ENCODE measurements around the gene MMP17.
A peak's percentile ranks its signal among the peaks of the same experiment; 100 is the strongest.

The MMP17 gene

DNA sequence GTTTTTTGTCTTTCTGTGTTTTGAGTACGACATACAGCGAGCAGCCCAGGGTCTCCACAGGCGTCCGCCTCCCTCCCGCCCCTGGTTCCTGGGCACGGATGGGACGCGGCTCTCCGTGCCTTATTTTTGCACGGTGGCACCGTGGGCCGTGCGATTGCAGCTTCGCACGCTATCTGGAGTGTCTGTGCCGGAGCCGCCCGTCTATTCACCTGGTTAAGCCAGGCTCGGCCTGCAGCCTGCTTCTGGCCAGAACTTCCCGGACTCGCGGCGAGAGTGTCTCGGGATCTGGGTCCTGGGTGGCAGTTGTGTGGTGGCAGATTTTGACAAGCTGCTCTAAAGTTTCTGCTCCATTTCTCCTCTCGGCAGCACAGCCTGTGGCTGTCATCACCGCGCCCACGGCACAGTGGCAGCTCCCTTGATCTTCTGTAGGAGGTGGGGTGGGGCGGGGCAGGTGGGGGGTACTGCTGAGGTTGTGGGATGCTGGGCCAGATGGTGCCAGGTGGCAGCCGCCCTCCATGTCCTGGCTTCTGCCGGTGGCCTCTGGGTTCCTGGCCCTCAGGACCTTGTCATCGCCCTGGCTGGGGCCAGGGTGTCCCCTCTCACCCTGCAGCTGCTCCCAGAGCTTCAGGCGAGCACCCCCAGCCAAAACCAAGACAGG lies 2.9 kb downstream of the MMP17 start:
- WGBS, 2 experiments (ENCODE audit: insufficient coverage in 2 of 2): 16 to 17% methylated on average over 26 to 28 of the region's 33 CpGs
- peak overlapping the region; percentile 5 for H3K27ac ChIP-seq (ENCODE audit: low read depth, low read length, severe bottlenecking)

DNA sequence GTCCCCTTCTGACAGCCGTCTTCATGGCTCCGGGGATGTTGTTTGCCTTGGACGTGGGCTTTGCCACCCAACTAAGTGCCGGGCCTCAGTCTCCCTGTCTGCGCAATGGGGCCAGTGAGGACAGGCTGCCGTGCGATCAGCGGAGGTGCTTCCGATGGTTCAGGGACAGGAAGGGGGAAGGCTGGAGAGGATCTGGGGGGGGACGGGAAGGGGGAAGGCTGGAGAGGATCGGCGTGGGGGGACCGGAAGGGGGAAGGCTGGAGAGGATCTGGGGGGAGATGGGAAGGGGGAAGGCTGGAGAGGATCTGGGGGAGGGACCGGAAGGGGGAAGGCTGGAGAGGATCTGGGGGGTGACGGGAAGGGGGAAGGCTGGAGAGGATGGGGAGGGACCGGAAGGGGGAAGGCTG lies 3.4 kb downstream of the MMP17 start:
- Histone ChIP-seq H3K9me3 (ENCODE audit: control insufficient read depth, low read length) (no peaks in the 10 kb centered on the region), H3K4me1 (ENCODE audit: control insufficient read depth, insufficient read depth, low read length, poor library complexity, severe bottlenecking) (peaks cover 5% of the 10 kb centered on the region), H3K4me3 (ENCODE audit: extremely low read depth, insufficient read depth, low read length, poor library complexity, severe bottlenecking) (no peak overlapping the region), H3K27ac (ENCODE audit: low read depth, low read length, severe bottlenecking) (no peak overlapping the region), H3K36me3 (ENCODE audit: control insufficient read depth, insufficient read depth, low read length) (no peaks in the 10 kb centered on the region)
- 61 to 86% methylated on average over 4 to 5 of the region's 16 CpGs for WGBS, 2 experiments (ENCODE audit: insufficient coverage in 2 of 2)

More for the DNA sequence above, 2.9 kb downstream of the MMP17 start:
- Histone ChIP-seq H3K36me3 (ENCODE audit: control insufficient read depth, insufficient read depth, low read length) (no peaks in the 10 kb centered on the region), H3K4me1 (ENCODE audit: control insufficient read depth, insufficient read depth, low read length, poor library complexity, severe bottlenecking) (peaks cover 5% of the 10 kb centered on the region), H3K9me3 (ENCODE audit: control insufficient read depth, low read length) (no peaks in the 10 kb centered on the region), H3K4me3 (ENCODE audit: extremely low read depth, insufficient read depth, low read length, poor library complexity, severe bottlenecking) (peak overlapping the region; percentile 39)

DNA sequence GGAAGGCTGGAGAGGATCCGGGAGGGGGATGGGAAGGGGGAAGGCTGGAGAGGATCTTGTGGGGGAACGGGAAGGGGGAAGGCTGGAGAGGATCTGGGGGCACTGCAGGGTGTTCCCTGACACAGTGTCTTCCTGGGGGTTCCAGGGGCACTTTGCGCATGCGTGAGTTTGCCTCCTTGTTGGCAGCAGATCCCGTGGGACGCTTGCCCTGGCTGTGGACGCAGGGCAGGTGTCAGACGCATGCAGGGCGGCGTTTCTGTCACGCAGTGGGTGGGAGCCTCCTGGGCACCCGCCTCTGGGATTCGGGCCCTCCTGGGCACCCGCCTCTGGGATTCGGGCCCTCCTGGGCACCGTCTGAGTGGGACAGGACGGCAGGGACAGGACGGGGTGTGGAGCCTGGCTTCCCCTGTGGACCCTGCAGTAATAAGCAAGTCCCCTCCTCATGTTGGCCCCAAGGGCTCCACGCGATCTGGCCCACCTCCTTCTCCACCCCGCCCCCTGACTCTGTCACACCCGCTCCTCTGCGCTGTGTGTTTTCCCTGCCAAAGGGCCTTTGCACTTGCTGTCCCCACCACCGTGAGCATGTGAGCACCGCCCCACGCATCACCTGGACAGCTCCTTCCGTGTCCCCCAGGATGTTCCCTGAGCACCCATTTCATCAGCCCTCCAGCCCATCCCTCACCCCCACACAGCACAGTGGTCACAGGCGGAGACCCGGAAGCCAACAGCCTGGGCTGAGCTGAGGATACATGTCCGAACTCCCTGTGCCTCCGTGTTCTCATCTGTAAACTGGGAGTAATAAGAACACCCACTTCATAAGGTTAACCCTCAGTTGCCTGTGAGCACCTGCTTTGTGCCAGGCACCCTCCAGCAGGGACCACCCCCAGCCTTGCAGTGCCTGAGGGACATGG lies 4.4 kb downstream of the MMP17 start:
- Histone ChIP-seq H3K4me3 (ENCODE audit: extremely low read depth, insufficient read depth, low read length, poor library complexity, severe bottlenecking) (no peak overlapping the region), H3K4me1 (ENCODE audit: control insufficient read depth, insufficient read depth, low read length, poor library complexity, severe bottlenecking) (peaks cover 5% of the 10 kb centered on the region), H3K9me3 (ENCODE audit: control insufficient read depth, low read length) (no peaks in the 10 kb centered on the region), H3K27ac (ENCODE audit: low read depth, low read length, severe bottlenecking) (no peak overlapping the region), H3K36me3 (ENCODE audit: control insufficient read depth, insufficient read depth, low read length) (no peaks in the 10 kb centered on the region)
- WGBS, 2 experiments (ENCODE audit: insufficient coverage in 2 of 2): 87 to 88% methylated on average over 24 to 28 of the region's 31 CpGs

DNA sequence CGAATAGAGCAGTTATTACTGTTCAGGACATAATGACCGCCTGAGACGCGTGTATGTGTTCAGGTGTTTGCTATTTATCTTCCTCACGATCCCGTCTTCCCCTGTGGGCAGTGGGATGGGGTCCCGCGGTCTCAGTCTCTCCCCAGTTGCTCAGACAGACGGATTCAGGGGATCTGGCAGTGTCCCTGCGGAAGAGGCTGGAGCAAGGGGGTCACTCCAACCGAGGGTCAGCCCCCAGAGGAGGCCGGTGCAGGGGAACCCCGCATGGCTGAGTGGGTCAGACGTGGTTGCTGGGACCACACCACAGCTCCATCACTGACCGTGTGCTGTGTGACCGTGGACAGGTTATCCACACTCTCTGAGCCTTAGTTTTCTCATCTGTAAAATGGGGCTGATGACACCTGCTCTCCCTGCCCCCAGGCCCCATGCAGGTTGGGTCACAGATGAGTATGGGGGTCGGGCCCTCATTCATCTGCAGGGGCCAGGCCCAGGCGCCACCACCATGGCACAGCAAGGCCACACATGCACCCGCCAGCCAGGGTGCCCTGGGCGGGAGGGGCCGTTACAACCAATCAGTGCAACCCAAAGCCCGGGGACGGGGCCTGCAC lies 5.2 kb downstream of the MMP17 start:
- Histone ChIP-seq H3K4me3 (ENCODE audit: extremely low read depth, insufficient read depth, low read length, poor library complexity, severe bottlenecking) (no peak overlapping the region), H3K4me1 (ENCODE audit: control insufficient read depth, insufficient read depth, low read length, poor library complexity, severe bottlenecking) (peaks cover 5% of the 10 kb centered on the region), H3K36me3 (ENCODE audit: control insufficient read depth, insufficient read depth, low read length) (no peaks in the 10 kb centered on the region), H3K27ac (ENCODE audit: low read depth, low read length, severe bottlenecking) (no peak overlapping the region), H3K9me3 (ENCODE audit: control insufficient read depth, low read length) (no peaks in the 10 kb centered on the region)
- WGBS, 2 experiments (ENCODE audit: insufficient coverage in 2 of 2): 94 to 95% methylated on average over 17 to 23 of the region's 23 CpGs

DNA sequence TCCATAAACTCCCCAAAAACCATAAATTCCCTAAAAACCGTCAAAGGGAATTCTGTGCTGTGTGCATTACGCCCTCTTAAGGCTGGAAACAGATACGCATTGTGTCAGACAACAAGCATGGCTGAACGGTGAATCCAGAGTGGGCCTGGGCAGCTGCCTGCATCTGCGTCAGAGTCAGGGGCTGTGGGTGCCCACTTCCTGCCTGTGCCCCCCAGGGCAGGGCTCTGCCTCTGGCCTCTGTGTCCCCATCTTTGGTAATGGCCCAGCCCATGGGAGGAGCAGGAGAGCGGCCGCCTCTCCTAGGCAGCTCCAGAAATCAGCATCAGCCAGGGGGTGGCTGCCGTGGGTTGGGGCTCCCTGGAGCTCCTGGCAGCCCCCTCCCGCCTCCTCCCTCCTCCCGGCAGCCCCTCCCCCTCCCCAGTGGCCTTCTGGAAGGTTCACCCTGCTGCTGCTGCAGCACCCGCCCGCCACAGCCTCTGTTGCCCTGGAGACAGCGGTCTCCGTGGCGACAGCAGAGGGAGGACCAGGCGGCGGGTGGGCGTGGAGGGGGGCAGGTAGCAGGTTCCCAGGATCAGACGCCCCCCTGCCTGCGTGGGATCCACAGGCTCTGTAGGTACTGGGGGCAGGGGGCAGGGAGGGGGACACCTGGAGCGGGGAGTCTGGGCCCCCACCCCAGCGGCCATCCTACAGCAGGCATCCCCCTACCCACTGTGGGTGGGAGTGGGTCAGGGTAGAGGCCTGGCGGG lies 5.9 kb downstream of the MMP17 start:
- H3K36me3 ChIP-seq (ENCODE audit: control insufficient read depth, insufficient read depth, low read length): no peaks in the 10 kb centered on the region
- WGBS, 2 experiments (ENCODE audit: insufficient coverage in 2 of 2): 76 to 86% methylated on average over 13 to 15 of the region's 23 CpGs
- no peak overlapping the region for H3K27ac ChIP-seq (ENCODE audit: low read depth, low read length, severe bottlenecking)
- no peaks in the 10 kb centered on the region for H3K9me3 ChIP-seq (ENCODE audit: control insufficient read depth, low read length)
- H3K4me1 ChIP-seq (ENCODE audit: control insufficient read depth, insufficient read depth, low read length, poor library complexity, severe bottlenecking): peaks cover 2% of the 10 kb centered on the region
- H3K4me3 ChIP-seq (ENCODE audit: extremely low read depth, insufficient read depth, low read length, poor library complexity, severe bottlenecking): no peak overlapping the region

DNA sequence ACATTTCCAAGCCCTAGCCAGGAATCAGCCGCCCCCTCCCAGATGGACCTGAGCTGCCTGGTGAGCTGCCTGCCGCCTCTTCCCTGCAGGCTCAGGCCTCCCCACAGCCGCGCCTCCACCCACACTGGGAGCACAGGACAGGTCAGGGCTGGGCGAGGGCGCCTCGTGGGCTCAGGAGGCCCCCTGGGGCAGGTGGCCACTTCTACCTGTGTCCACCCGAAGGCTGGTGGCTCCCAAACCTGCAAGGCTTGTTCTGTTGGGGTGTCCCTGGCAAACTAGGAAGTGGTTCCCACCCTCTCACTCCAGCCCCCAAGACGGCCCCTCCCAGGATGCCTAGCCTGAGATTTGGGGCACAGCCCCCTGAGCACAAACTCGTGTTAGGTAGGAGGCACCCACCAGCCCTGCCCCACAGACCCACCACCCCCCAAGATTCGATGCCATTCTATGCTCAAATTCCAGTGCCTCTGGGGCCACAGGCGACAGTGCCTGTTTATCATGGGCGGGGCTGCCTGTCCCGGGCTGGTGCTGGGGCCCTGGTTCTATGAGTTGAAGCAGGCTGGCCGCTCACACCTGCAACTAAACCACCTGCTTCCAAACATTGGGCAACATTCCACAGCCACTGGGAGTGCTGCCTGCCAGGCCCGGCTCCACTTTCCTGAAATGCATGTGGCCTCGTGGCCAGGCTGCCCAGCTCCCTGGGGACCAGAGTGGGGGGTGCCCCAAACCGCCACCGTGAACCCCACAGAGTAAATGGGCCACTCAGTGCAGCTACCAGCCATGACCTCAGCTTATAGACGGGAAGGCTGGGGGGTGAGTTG lies 6.8 kb downstream of the MMP17 start:
- Histone ChIP-seq H3K4me1 (ENCODE audit: control insufficient read depth, insufficient read depth, low read length, poor library complexity, severe bottlenecking) (no peaks in the 10 kb centered on the region), H3K4me3 (ENCODE audit: extremely low read depth, insufficient read depth, low read length, poor library complexity, severe bottlenecking) (no peak overlapping the region), H3K36me3 (ENCODE audit: control insufficient read depth, insufficient read depth, low read length) (no peaks in the 10 kb centered on the region), H3K9me3 (ENCODE audit: control insufficient read depth, low read length) (no peaks in the 10 kb centered on the region), H3K27ac (ENCODE audit: low read depth, low read length, severe bottlenecking) (no peak overlapping the region)
- 90 to 91% methylated on average over 18 to 19 of the region's 20 CpGs for WGBS, 2 experiments (ENCODE audit: insufficient coverage in 2 of 2)

DNA sequence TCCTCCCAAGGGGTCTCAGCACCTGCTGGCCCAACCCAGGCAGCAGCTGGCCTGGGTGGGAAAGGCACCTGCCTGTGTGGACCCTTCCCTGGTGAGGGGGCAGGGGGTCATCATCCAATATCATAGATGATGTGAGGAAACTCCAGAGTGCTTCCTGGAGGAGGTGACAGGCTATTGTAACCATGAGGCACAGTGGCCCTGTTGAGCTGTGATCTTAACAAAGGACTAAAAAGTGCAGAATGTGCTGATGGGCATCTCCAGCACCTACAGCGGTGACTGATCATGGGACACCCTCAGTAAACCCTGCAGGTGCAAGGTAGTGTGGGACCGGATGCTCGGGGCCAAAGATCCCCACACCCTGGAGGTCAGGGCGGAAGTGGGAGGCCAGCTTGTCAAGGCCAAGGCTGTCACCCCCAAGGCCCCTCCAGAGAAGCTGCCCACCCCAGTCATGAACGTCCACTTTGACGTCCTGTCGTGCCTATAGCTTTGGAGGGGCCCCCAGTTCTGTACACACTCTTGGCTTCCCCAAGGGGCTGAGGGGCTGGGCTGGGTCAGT lies 7.5 kb downstream of the MMP17 start:
- no peak overlapping the region for H3K27ac ChIP-seq (ENCODE audit: low read depth, low read length, severe bottlenecking)
- no peaks in the 10 kb centered on the region for H3K36me3 ChIP-seq (ENCODE audit: control insufficient read depth, insufficient read depth, low read length)
- no peak overlapping the region for H3K4me3 ChIP-seq (ENCODE audit: extremely low read depth, insufficient read depth, low read length, poor library complexity, severe bottlenecking)
- no peaks in the 10 kb centered on the region for H3K9me3 ChIP-seq (ENCODE audit: control insufficient read depth, low read length)
- no peaks in the 10 kb centered on the region for H3K4me1 ChIP-seq (ENCODE audit: control insufficient read depth, insufficient read depth, low read length, poor library complexity, severe bottlenecking)
- WGBS, 2 experiments (ENCODE audit: insufficient coverage in 2 of 2): 94 to 100% methylated on average over 4 to 5 of the region's 7 CpGs

DNA sequence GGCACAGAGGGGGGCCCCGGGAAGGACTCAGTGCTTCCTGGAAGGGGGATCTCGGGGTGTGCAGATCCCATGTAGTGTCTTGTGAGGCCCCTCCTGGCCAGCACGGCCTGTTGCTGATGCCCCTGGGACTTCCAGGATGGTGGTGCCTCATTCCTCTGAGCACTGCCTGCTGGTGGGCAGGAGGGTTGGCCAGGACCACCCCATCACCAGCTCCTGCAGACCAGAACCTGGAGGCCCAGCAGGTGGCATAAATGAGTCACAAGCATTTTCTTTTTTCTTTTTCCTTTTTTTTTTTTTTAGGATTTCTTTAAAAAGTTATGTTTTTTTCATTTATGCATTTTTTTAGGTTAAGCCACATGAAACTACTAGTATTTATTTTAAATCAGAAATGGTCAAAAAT lies 8.0 kb downstream of the MMP17 start:
- WGBS, 2 experiments (ENCODE audit: insufficient coverage in 2 of 2): 57 to 83% methylated on average over 1 to 3 of the region's 3 CpGs
- no peaks in the 10 kb centered on the region for H3K36me3 ChIP-seq (ENCODE audit: control insufficient read depth, insufficient read depth, low read length)
- H3K27ac ChIP-seq (ENCODE audit: low read depth, low read length, severe bottlenecking): no peak overlapping the region
- H3K9me3 ChIP-seq (ENCODE audit: control insufficient read depth, low read length): no peaks in the 10 kb centered on the region
- no peak overlapping the region for H3K4me3 ChIP-seq (ENCODE audit: extremely low read depth, insufficient read depth, low read length, poor library complexity, severe bottlenecking)
- no peaks in the 10 kb centered on the region for H3K4me1 ChIP-seq (ENCODE audit: control insufficient read depth, insufficient read depth, low read length, poor library complexity, severe bottlenecking)

DNA sequence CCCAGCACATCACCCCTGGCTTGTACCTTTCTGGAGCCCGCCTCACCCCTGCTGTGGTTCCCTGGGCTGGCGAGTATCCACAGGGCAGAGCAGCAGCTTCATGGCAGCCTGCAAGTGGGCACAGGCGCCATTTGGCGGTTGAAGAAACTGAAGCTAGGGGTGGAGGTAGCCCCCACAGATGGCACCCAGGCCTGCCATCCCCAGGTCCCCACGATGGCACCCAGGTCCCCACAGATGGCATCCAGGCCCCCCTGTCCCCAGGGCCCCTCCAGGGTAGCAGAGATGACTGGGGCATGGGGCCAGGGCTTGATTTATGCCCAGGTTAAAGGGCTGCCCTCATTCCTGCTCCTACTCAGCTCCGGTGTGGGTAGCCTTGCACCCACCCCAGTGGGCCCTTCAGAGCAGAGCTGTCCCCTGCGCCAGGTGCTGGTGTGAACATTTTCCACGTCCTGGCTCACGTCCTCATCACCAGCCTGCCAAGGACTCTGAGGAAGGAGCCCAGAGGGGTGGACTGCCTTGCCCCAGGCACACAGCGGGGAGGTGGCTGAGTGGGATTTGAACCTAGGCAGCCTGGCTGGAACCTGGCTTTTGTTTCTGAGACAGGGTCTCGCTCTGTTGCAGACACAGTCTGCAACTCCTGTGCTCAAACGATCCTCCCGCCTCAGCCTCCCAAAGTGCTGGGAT lies 8.7 kb downstream of the MMP17 start:
- no peak overlapping the region for H3K4me3 ChIP-seq (ENCODE audit: extremely low read depth, insufficient read depth, low read length, poor library complexity, severe bottlenecking)
- 92 to 95% methylated on average over 11 to 12 of the region's 13 CpGs for WGBS, 2 experiments (ENCODE audit: insufficient coverage in 2 of 2)
- no peaks in the 10 kb centered on the region for H3K36me3 ChIP-seq (ENCODE audit: control insufficient read depth, insufficient read depth, low read length)
- H3K4me1 ChIP-seq (ENCODE audit: control insufficient read depth, insufficient read depth, low read length, poor library complexity, severe bottlenecking): no peaks in the 10 kb centered on the region
- no peaks in the 10 kb centered on the region for H3K9me3 ChIP-seq (ENCODE audit: control insufficient read depth, low read length)
- no peak overlapping the region for H3K27ac ChIP-seq (ENCODE audit: low read depth, low read length, severe bottlenecking)

All from mesodermal cell (in vitro differentiated cells).